PC-9 (cell line): ENCODE measurements around the gene KTN1.

Source experiments
- CTCF ChIP-seq: fragments of 200-600 bp; sonication (generic); conservative IDR thresholded peaks from 2 replicates; pipeline ENCODE4 v1.6.1; 2017; ENCODE audit warnings: mixed run types, antibody characterized with exemption, mild to moderate bottlenecking, moderate library complexity
- EZH2 ChIP-seq: fragments of 200-600 bp; sonication (generic); IDR thresholded peaks from 2 replicates; pipeline ENCODE4 v1.8.0; 2017; ENCODE audit warnings: antibody characterized with exemption, low read depth

- TF ChIP-seq CTCF: no peak
- no peak for TF ChIP-seq EZH2
Observed at GRCh38 chr14:55665067-55665675, 85.2 kb downstream of the KTN1 start.
